Activated gamma-delta T cell (primary cell): ENCODE data around the gene FMO5.
"Not testable (repeated sequence)": the region's sequence is repeated elsewhere in the genome, so short reads cannot be mapped to it uniquely, and the experiment has no call there.

Experiments
- DNase-seq: peaks from one replicate; lab custom pipeline; 2025; lab: John Stamatoyannopoulos, UW
- total RNA-seq, 2 donors: gene quantifications; one replicate each; lab custom pipeline; 2026; lab: John Stamatoyannopoulos, UW

Gene FMO5
- 2.1 to 2.7 reads per million in 2 donors for total RNA-seq

DNA sequence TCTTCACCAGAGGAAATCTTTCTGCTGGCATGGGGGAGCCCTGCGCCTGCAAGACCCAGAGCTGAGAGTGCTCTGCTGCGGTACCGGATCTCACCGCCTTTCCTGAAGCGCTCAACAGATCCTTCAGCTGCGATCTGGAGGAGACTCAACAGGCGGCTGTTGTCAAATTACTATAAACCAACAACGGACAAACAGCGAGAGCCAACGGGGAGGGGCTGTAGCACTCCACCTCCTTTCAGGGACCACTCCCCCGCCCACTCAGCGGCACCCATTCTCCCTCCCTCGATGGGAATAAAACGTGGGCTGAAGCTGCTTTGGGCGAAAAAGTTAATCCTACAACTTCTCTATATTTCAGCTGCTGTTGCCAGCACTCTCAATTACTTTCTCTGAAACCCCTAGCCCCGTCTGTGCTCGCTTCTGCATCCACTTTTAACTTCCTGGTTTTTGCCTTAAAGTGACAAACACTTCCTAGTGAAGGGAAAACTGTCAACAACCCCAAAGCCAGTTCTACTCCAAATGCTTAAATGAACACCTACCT, at the start of gene FMO5:
Gene FMO5 (minus strand): TSS at position 147 of the 538 bp plus-strand sequence. CDS start 310 bp downstream, outside the sequence.
- no peak for DNase-seq

GRCh38 chr1:147273409-147274336, 48.5 kb upstream of the FMO5 start:
- no peak for DNase-seq

DNA sequence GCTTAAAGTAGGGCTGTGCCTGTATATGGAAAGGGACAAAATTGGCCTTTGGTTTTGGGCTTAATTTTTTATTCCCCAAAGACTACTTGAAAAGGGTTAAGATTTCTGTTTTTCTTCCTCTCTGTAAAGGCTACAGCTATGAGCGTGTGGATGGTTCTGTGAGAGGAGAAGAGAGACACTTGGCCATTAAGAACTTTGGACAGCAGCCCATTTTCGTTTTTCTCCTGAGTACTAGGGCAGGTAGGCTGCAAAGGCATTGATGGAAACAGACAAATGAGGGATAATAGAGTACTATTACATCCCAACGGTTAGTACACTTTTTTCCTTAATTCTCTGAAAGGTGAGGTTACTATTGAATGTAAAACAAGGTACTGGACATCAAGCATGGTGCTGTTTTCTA, 46.9 kb upstream of the FMO5 start:
- DNase-seq = no peak

- DNase-seq = no peak
These were observed 45.6 kb upstream of the FMO5 start for GRCh38 chr1:147270721-147271120.

GRCh38 chr1:147267711-147268110, 42.6 kb upstream of the FMO5 start:
- DNase-seq = no peak

DNA sequence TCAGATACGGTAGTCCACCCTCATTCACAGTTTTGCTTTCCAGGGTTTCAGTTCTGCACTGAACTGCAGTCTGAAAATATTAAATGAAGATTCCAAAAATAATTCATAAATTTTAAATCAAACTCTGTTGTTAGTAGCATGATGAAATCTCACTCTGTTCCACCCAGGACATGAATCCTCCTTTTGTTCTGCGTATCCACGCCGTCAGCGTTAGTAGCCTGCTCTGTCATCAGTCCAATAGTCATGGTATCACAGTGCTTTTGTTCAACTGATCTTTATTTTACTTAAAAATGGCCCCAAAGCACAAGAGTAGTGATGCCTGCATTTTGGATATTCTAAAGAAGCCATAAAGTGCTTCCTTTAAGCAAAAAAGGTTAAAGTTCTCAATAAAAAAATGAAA, 41.2 kb upstream of the FMO5 start:
- DNase-seq = no peak

GRCh38 chr1:147264158-147264768, 39.1 kb upstream of the FMO5 start:
- DNase-seq = no peak

- no peak for DNase-seq
These were observed 35.8 kb upstream of the FMO5 start for GRCh38 chr1:147260956-147261355.

GRCh38 chr1:147252540-147252939, 27.4 kb upstream of the FMO5 start:
- no peak for DNase-seq

DNA sequence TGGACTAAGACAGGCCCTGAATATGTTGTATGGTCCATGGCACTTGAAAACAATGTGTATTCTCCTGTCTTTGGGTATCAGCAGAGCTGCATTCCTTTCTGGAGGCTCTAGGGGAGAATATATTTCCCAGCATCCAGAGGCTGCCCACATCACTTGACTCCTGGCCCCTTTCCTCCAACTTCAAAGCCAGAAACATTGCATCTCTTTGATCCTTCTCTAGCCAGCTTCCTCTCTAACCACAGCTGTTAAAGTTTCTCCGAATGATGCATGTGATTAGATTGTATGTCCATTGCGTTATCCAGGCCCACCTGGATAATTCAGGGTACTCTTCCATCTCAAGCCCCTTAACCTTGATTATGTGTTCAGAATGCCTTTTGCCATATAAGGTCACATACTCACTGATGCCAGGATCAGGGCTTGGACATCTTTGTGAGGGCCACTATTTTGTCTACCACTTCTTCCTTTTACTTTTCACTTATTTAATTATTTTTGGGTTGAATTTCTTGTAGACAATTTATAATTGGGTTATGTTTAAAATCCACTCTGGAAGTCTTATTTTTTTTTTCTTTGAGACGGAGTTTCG, 22.6 kb upstream of the FMO5 start:
- DNase-seq = no peak

DNA sequence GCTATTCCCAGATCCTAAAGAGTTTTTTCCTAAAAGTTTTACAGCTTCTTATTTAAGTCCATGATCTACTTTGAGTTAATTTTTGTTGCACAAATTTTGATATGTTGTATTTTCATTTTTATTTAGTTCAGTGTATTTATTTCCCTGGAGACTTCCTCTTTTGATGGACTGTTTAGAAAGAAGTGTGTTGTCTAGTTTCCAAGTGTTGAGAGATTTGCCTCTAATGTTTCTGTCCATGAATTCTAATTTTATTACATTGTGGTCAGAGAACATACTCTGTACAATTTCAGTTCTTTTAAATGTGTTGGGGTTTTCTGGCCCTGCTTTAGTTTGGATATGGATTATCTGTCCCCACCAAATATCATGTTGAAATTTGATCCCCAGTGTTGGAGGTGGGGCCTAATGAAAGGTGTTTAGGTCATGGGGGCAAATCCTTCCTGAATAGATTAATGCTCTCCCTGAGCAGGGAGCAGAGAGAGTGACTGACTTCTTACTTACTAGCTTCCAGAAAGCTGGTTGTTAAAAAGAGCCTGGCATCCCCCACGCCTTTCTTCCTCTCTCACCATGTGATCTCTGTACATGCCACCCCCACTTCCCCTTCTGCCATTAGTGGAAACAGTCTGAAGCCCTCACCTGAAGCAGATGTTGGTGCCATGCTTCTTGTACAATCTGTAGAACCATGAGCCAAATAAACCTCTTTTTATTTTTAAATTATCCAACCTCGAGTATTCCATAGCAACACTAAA, 21.9 kb upstream of the FMO5 start:
- DNase-seq = no peak

- DNase-seq = no peak
These were observed 21.0 kb upstream of the FMO5 start for GRCh38 chr1:147246044-147246690.

DNA sequence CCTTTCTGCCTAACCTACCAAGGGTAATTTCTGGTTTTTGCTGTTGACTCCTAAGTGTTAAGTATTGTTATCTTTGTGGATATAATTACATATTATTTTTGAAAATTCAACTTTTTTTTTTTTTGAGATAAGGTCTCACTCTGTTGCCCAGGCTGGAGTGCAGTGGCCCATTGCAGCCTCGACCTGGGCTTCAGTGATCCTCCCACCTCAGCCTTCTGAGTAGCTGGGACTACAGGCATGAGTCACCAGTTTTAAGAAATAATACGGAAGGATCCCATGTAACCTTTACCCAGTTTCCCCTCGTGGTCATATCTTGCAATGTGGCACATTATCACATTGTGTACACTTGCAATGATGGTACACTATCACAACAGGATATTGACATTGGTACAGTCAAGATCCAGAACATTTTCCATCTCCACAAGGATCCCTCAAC, 20.5 kb upstream of the FMO5 start:
- no peak for DNase-seq

DNA sequence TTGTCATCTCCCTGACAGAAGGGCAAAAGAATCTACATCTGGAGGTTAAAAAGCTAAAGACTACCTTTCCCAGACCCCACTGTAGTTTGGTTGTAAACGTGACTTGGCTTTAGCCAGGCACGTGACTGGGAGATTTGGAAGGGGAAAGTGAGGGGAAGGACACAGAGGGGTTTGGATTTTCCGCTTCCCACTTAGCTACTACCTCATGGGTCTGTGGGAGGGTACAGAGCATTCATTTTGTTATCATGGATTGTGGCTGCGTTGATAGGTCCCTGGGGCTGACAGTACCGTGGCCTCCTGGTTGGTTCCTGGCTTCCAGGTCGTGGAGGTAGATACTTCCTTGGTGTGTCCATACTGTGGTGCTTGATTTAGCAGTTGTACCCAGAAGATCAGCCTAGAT, 20.0 kb upstream of the FMO5 start:
- no peak for DNase-seq

DNA sequence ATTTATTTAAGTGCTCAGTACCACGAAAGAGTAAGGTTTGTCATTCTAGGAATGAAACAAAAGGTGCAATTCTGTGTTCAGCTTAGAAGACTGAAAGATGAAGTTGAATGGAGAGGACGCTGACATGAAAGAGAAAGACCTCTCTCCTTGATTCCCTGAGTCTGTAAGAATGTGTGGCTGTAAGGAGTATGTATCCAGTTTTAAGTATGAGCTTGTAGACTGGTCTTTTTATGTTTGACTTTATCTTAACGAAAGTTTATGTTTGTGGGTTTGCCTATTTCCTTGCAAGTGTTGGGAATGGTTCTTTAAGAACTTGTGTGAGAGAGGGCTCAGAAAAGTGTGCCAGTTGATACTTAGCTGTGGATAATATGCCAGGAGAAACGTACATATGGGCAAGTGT, 18.7 kb upstream of the FMO5 start:
- no peak for DNase-seq

- no peak for DNase-seq
These were observed 18.1 kb upstream of the FMO5 start for GRCh38 chr1:147243228-147243685.

DNA sequence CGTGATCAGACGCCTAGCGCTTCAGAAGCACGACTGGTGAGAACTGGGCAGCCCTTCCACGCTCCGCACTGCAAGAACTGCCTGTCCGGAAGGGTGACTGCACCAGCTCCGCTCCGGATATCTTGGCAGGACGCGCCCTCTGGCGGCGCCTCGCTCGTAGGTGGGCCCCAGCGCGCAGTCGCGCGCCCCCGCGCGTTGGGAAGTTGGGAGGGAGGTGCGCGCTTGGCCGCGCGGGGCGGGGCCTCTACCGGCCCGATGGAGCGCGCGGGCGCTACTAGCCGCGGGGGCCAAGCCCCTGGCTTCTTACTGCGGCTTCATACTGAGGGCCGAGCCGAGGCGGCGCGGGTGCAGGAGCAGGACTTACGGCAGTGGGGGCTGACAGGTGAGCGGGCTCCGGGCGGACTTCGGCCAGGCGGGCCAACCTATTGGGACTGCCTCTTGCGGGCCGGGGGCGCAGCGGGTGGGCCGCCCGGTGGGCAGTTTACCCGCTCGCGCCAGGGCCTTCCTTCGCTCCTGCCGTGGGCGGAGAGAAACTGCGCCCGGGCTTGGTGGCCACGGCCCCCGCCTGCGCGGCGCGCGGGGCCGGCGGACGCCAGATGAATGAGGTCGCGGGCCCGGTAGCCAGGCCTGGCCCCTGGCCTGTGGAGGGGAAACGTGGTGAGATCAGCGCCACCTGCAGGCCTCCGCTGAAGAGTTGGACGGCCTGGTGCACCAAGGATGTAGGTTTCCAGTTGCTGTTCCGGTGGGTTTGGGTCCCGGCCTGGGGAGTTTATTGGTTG, 17.5 kb upstream of the FMO5 start, which contains the start of gene CHD1L:
Gene CHD1L (plus strand): TSS at position 236 of the 779 bp plus-strand sequence. CDS start 20 bp downstream, at position 256.
- peak; percentile 82 for DNase-seq

DNA sequence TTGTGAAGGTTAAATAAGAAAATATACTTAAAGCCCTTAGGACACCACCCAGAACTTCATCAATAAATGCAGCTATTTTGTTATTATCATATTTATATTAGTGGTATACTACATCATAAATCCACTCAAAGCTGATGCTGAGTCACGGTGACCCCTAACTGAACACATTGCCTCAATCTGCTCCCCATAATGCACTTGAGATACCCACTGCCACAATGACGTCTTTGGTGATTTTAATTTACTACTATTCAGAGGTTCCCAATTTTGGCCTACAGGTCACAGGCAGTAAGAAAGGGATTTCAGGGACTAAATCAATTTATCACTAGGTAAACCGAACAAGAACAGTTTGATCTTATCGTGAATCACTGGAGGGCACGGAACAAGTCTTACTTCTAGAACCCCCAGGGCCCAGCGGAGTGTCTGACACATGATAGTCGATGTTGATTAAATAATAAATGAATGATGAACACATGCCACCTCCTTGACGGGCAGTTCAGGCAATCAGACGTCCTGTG, 16.9 kb upstream of the FMO5 start:
- DNase-seq = no peak

DNA sequence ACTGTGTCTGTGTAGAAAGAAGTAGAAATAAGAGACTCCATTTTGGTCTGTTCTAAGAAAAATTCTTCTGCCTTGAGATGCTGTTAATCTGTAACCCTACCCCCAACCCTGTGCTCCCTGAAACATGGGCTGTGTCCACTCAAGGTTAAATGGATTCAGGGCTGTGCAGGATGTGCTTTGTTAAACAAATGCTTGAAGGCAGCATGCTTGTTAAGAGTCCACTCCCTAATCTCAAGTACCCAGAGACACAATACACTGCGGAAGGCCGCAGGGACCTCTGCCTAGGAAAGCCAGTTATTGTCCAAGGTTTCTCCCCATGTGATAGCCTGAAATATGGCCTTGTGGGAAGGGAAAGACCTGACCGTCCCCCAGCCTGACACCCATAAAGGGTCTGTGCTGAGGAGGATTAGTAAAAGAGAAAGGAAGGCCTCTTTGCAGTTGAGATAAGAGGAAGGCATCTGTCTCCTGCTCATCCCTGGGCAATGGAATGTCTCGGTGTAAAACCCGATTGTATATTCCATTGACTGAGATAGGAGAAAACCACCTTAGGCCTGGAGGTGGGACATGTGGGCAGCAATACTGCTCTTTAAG, 15.1 kb upstream of the FMO5 start:
- DNase-seq = not testable (repeated sequence)
